GM18520 (cell line): ENCODE results near the gene STX8.

ENCODE experiments used
- ATAC-seq: cut with Tn5 transposase; IDR thresholded peaks from one replicate; pipeline ENCODE4 v1.9.1; 2021; ENCODE audit not compliant: unreplicated experiment

STX8 gene

DNA sequence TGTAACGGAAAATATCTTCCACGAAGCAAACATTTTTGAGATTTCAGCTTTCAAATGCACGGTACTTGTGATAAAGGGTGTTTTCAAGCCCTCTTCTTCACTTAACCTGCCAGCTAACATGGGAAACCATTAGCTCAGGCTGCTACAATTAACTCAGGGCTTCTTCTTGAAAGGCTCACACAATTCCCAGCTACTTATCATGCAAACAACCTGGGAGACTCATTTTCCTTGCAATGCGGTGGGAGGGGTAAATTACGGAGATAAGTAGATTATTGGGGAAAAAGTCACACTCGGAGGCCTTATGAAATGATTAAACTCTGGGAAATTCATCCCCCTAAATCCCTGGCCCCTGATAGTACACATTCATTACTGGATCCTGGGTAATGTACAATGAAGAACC lies 266.4 kb downstream of the STX8 start:
- ATAC-seq = no peak

DNA sequence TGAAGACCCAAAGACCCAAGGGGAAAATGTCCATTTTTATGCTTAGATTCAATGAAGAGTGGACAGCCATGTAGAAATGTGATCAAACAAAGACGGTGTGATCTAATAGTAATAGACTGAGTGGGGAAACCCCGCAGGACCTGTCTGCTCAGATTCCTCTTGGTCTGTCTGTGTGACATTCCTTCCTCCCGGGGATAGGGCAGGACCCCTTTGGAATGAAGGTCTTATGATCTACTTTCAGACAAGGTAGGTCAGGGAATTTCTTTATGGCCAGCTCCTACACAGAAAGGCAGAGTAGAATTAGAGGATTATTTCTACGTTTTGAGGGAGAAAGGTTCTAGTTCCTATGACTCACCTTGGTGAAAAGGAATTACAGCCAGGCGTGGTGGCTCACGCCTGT lies 267.6 kb downstream of the STX8 start:
- ATAC-seq = no peak

DNA sequence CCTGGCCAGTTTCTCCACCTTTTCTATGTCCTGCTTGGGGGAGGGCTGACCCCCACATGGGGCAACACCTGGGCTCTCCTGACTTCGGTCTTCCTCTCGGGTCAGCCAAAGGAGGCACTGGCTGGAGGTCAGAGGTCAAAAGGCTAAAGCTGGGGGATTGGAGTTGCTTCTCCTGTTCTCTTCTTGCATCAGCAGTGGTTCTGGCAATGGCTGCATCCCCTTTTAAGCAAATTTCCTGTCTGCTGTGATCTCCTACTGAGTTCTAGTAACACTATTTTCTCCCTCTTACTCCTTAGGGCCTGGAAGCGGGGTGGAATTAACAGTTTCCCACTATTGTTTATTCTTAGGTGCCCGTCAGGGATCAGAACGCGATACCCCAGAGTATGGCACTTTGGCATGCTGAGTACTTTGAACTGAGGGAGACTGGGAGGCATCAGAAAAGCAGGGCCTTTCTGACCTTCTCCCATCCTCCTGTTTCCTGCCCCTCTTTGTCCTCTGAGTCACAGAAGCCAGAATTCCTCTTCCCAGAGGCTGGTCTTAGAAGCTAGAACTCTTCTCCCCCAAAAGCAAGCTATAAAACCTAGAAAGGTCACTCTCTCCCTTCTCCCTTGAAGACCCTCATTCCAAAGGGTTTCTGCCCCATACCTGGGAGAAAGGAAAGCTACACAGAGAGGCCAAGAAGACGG lies 268.2 kb downstream of the STX8 start:
- no peak for ATAC-seq

DNA sequence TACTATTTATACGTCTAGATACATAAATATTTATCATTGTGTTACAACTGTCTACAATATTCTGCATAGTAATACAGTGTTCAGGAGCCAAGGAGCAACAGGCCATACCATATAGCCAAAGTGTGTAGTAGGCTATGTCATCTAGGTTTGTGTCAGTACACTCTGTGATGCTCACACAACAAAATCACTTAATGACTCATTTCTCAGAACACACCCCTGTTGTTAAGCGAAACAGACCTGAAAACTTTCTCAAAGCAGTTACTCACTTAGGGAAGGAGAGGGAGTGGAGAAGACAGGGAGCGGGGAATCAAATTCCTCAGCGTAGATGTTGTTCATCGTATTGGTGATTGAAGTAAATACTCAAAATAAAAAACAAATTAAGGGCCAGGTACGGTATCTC lies 269.5 kb downstream of the STX8 start:
- no peak for ATAC-seq

DNA sequence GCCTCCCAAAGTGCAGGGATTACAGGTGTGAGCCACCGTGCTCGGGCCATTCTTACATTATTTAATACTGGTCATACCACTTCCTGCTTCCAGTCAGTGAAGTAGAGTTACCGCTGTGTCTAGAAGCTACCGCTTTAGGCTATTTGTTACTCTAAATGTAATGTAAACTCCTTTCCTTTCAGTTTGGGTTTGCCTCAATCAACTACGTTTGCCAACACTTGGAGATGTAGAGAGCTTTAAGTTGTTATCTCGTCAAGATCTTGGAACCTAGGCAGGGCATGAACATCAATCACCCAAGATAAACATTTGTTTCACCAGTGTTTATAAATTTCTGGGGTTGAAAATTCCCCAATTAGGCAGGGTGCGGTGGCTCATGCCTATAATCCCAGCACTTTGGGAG lies 275.9 kb downstream of the STX8 start:
- ATAC-seq = no peak

DNA sequence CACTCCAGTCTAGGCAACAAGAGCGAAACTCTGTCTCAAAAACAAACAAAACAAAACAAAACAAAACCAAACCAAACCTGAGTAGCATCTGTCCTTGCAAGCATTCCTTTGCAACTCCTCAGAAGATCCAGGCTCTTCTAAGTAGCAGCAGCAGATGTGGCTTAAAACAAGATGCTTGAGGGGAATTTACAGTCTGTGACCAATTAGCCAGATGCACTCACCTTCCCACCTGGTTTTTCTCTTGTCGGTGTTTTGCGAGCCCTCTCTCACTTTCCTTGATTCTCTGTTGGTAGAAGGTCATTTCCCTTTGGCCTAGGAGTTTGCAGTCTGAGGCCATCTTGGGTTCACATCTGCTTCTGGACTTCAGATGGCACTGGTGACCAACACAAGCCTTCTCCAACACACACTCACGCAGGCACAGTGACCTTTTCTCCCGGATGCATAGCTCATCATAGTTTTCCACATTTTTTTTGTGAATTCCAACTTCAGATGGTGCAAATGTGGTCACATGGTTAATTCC lies 276.8 kb downstream of the STX8 start:
- ATAC-seq = no peak

DNA sequence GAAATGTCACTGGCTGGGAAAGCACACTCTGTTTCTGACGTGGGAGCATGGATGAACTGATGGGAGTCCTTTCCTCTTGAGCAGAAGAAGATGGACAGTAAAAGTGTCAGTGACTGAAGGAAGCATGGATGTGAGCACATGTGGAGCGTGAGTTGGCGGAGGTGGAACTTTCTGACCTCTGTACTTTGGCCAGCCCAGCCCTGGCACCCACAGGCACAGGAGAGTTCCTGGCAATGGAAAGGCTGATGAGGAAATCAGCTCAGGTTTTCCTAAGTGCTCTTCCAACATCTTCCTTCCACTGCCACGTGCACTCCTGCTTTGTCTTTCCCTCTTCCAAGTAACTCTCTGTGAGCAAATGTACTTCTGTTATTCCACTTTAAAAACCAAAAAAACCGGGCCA lies 277.5 kb downstream of the STX8 start:
- no peak for ATAC-seq

DNA sequence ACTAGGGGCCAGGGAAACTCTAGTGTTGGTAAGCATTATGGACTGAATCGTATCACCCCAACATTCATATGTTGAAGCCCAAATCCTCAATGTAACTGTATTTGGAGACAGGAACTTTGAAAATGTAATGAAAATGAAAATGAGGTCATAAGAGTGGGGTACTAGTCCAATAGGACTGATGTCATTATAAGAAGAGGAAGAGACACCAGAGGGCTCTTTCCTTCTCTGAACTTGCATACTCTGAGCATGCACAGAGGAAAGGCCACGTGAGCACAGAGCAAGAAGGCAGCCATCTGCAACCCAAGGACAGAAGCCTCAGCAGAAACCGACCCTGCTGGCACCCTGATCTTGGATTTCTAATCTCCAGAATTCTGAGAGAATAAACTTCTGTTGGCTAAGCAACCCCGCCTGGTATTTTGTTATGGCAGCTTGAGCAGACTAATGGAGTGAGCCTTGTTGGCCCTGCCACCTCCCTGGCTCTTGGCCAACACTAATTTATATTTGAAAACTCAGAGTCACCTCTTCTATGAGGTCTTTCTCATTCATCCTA lies 280.9 kb downstream of the STX8 start:
- ATAC-seq = no peak

DNA sequence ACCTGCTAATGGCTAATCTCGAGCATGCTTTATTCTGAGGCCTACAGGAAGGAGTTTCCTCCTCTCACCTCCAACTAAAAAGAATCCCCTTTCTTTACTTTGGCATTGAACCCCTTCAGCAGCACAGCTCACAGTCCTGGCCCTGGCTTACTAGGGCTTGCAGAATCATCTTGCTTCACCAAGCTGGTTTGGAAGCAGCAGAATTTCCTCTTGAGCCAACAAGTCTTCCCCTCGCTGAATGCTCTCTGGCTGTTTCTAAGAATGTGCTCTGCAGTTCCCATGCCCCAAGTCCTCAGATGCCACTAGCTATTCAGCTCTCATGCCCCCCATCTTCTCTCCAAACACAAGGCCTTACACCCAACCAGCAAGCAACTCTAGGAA lies 283.1 kb downstream of the STX8 start:
- ATAC-seq = no peak

DNA sequence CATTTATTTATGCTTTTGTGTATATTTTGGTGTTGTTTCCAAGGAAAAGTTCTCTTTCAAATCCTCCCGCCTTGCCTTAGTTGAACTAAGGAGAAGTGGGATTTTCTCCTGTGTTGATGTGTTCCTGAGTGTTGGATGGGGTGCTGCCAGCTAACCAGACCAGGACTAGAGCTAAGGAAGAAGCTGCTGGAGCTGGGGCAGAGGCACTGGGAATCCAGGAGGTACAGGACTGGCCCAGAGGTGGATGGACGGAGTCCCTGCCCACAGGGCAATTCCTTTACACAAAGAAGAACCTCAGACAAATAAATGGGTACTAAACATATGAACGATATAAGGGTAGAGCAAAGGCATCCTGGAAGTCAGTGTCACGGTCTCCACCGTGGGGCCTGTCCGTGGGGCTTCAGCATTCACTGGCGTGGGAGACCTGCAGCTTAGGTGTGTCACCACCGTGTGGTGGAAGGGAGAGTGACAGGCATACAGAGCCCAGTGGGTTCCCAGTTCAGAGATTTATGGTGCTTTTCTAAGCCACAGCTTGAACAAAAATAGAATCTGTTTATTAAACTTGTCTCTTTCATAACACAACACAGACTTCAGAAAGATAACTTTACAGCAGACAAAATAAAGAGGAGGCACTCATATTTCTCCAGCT lies 283.6 kb downstream of the STX8 start:
- no peak for ATAC-seq

DNA sequence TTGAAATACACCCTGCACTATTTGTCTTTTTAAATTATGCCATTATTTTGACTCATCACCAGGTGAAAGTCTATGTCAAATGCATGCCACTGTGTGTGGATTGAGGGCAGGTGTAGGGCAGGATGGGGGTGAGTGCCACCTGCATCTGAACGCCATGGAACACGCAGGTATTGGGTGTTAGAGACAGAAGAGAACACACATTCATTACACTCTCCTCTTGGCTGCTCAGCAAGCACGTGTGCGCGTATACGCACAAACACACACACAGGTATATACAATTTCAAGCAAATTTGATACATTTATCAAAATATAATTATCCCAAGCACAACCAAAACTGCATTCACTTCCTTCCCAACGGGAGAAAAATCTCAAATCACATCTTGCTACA lies 285.4 kb downstream of the STX8 start:
- no peak for ATAC-seq

DNA sequence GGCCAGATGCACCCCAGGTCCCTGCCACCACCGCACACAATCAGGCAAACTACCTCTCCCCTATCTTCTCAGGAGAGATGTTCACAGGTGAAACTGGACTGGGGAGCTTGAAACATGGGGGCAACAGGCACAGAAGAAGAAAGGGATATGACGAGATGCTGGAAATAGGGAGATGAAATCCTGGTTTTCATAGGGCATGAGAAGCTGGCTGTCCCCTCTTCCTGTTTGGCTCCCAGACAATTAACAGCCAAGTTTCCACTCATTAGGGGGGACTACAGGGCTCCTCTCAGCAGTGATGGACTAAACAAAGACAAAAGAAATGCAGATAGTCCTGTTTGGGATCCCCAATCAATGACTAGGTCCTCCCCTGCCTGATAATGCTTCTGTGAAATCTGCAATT lies 288.3 kb downstream of the STX8 start:
- ATAC-seq = no peak

DNA sequence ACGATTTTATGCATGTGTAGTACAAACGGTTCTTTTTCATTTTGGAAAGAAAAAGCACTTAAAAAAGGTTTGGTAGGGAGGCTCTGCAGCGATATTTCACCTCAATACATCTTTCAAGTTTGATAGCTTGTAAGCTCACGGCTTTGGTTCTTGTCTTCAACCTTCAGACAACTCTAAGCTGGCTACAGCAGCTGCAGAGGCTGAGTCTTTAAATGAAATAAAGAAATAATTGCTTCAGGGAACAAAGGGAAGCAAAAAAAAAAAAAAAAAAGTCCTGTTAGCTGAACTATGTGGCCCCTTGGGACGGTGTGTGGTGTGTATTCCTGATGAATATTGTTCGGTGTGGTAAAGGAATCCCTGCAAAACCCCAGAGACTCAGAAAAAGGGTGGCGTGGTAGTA lies 289.2 kb downstream of the STX8 start:
- no peak for ATAC-seq

DNA sequence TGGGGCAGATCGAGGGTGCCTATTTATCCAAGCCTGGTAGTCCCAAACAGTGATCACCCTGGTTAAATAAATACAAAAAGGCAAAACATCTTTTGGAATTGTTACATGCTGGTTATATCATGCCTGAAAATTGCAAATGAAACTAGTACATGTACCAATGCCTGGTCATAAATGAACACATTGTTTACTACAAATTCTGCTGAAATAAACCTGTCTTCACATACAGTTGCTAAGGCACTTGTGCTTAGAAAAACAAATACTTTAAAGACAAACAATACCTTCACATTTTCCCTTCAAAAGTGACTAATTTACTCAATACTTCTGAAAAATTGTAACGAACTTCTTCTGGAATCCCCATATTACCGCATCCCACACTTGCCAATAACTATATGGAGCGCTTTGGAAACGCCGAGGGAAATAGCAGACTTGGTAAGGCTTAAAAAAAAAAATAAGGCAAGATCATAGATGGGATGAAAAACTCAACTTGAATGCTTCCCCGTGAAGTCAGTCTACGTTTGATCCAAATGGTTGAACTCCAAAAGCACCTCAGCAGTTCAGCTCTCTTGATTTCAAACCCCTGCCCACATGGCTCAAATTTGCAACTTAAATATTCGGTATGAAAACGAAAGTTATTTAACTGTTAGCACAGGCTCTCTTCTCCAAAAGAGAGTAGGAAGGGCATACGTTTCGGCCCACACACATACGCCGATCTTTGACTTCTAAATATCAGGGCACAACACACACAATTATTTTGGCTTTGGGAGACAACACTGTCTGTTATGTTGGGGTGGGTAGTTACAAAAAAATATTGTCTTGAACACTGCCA lies 289.8 kb downstream of the STX8 start:
- no peak for ATAC-seq

DNA sequence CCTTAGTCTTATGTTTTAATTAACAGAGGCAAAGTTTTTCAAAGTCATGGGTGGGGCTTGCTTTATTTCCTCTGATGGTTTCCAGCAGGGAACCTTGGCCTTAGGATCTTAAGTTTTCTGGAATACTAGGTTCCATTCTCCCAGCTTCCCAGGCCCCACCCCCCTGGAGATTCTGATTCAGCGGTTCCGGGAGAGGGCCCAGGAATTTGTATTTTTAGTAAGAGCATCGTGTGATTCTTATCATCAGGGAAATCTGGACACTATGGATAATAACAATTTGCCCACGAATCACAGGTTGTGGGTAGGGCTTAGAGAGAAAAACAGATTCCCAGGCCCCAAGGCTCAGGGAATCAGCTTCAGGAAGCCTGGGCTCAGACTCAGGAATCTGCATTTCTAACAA lies 290.7 kb downstream of the STX8 start:
- no peak for ATAC-seq

DNA sequence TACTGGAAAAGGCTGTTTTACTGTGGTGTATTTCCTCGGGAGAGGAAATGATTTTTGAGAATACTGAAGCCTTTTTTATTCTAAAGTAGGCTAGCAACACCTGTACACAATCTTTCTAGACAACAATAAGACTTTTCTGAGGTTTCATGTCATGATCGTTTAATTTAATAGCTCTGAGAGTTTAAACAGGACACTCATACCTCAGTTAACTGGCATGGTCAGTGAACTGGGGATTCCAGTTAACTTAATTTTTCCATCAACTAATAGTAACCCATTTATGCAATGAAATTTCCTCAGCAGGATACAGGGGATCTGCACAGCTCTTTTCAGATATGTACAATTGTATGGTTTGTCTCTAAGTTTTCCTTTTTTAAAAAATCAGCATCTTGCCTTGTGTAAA lies 291.7 kb downstream of the STX8 start:
- ATAC-seq = no peak

DNA sequence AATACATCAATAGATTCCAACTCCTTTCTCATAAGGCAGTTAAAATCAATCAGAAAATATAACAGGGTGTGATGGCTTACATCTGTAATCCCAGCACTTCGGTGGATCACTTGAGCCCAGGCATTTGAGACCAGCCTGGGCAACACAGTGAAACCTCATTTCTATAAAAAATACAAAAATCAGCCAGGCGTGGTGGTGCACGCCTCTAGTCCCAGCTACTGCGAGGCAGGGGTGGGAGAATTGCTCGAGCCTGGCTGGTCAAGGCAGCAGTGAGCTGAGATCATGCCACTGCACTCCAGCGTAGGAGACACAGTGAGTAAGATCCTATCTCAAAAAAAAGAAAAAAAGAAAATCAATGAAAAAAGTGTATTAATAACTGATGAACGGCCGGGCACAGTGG lies 295.7 kb downstream of the STX8 start:
- ATAC-seq = no peak

DNA sequence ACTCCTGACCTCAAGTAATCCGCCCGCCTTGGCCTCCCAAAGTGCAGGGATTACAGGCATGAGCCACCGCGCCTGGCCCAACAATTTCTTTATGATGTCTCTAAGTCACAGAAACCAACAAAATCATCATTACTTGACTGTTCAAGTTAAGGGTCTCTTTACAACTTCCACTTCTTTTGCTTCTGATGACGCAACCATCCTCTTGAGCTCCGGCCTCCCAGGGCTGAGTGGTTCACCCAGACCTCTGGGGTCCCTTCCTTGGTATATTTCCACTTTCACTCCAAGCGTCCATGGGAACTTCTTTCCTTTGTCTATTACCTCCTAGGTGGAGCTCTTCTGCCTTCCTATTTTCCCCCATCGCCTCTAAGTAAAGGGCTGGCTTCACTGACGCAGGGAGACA lies 300.6 kb downstream of the STX8 start:
- ATAC-seq = no peak

DNA sequence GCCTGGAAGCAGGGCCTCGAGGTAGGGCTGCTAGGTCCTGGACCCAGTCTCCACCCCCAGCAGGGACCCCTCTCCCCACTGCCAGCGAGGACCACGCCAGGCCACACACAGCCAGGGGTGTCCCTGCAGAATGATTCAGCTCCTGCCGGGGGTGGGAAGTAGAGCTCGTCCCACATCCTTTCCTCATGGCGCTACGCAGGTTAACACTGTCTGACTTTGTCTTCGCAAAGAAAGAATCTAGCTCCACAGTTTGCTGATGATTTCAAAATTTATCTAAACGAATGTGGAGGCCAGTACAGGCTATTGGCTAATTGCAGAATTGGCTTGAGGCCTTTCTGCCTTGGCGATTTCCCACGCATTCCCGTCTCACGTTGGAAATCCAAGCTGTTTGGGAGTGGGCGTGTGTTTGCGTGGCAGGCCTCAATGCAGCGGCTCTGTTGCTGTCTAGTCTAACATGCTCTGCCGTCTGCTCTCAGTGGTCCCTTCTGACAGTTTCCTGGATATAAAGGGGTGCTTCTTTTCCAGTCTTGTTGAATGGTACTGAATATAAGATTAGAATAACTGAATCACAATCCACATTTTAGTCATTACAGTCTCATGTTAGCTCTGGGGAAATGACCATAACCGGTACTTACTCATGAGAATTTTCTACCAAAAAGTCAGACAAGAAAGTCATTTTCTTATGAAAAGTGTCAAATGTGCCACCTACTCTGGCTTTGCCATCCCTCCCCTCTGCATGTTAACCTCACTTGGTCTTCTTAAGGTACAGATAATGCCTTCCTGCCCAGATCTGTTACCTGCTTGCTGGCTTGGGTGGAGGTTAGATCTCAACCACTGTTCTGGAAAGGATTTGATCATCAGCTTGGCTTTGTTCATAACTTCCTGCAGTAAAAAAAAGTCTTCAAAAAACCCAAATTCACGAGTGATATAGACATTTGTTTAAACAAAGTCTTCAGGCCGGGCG lies 301.9 kb downstream of the STX8 start:
- no peak for ATAC-seq

DNA sequence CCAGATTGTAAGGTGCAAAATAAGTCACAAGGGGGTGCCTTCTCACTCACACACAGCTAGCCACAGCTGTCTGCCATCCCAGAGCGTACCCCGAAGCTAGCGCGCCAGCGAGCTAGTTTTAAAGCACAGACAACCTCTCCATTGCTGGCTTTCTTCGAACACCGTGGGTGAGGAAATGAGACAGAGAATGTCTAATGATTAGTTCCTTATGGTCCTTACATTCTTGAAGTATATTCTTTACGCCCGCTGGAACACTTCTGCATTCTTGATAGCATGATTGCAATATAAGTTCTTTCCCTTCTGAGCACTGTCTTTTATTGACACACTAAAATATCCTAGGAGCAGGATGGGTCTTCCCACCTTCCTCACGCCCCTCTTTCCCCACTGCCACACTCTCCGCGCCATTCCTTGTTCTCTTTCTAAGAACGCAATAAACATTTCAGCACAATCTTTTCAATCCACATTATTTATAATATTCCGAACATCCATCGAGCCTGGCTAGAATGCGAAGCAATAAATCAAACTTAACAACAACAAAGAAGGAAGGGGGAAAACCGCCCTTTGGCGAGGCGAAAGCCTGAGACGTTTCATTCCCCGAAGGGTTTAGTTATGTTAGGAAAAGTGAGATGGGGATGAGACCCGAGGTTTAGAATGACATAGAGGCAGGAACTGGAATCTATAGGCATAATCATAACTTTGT lies 303.0 kb downstream of the STX8 start:
- no peak for ATAC-seq
